VCaP (cell line): ENCODE data around the gene METTL3.

Source experiments
- H3K27ac ChIP-seq: fragments of 450-650 bp; 2 replicates; pipeline ENCODE4 v1.5.1; 2017
- TF ChIP-seq, protein P1 (sequence below): fragments of 450-650 bp; conservative IDR thresholded peaks from 2 replicates; pipeline ENCODE4 v1.5.1; 2017; ENCODE audit warnings: mild to moderate bottlenecking, moderate library complexity

Gene METTL3

DNA sequence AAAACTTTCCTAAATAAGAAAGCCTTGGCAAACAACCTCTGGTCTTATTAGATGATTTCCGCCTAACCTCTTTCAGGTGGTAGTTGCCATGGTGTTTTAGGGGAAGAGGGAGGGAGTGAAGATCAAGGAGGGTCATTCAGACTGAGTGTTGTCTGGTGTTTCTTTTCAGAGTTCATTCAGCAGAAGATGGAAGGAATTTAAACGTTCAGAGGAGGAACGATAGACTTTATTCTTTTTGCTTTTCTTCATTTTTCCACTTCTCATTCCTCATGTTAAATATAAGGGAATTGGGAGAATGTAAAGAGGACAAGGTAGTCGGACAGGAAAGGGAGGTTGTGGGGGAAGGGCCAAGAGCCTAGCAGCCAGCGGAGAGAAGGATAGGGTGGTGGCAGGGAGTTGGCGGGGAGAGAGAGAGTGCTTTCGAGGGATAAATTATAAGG, 32.4 kb upstream of the METTL3 start:
- TF ChIP-seq, protein P1, sequence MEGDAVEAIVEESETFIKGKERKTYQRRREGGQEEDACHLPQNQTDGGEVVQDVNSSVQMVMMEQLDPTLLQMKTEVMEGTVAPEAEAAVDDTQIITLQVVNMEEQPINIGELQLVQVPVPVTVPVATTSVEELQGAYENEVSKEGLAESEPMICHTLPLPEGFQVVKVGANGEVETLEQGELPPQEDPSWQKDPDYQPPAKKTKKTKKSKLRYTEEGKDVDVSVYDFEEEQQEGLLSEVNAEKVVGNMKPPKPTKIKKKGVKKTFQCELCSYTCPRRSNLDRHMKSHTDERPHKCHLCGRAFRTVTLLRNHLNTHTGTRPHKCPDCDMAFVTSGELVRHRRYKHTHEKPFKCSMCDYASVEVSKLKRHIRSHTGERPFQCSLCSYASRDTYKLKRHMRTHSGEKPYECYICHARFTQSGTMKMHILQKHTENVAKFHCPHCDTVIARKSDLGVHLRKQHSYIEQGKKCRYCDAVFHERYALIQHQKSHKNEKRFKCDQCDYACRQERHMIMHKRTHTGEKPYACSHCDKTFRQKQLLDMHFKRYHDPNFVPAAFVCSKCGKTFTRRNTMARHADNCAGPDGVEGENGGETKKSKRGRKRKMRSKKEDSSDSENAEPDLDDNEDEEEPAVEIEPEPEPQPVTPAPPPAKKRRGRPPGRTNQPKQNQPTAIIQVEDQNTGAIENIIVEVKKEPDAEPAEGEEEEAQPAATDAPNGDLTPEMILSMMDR, result no peak
- H3K27ac ChIP-seq, result no peak overlapping the region

DNA sequence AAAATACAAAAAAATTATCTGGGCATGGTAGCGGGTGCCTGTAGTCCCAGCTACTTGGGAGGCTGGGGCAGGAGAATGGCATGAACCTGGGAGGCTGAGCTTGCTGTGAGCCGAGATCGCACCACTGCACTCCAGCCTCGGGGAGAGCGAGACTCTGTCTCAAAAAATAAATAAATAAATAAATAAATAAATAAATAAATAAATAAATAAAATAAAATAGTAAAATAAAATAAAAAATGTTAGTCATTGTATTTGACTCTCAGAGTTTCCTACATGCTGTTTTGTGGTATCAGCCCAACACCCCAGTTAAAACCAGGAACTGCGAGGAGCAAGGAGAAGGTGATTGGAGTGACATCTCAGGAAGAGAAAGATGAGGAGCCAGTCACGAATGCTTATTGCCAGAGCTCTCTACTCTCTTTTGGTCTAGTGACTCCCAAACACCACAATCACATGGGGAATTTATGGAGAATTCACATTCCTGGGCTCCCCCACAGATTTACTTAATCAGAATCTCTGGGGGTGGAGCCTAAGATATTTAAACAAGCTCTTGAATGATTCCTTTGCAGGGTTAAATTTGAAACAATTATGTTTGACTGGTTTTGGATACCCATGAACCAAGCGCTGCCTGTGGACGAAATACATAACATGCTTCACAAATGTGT, 30.4 kb upstream of the METTL3 start:
- no peak overlapping the region for H3K27ac ChIP-seq
- TF ChIP-seq, protein P1, result no peak

GRCh38 chr14:21539189-21539940, 28.2 kb upstream of the METTL3 start:
- no peak overlapping the region for H3K27ac ChIP-seq

DNA sequence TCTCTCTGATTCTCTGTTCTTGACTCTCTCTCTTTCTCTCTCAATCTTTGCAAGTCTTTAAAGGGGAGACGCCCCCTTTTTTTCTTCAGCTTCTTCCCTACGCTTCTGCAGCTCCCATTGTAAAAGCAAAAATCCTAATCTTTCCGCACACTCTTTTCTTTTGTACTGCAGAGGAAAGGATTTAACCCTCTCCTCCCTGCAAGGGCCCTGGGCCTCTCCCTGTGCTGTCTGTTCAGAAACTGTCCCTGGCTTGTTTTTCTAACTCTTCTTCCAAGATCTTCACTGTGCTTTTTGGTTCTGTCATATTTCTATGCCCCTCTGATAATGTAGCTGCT, 25.9 kb upstream of the METTL3 start:
- TF ChIP-seq, protein P1, result no peak
- H3K27ac ChIP-seq, result no peak overlapping the region

More at GRCh38 chr14:21539189-21539940, 28.2 kb upstream of the METTL3 start:
- TF ChIP-seq, protein P1, result no peak

DNA sequence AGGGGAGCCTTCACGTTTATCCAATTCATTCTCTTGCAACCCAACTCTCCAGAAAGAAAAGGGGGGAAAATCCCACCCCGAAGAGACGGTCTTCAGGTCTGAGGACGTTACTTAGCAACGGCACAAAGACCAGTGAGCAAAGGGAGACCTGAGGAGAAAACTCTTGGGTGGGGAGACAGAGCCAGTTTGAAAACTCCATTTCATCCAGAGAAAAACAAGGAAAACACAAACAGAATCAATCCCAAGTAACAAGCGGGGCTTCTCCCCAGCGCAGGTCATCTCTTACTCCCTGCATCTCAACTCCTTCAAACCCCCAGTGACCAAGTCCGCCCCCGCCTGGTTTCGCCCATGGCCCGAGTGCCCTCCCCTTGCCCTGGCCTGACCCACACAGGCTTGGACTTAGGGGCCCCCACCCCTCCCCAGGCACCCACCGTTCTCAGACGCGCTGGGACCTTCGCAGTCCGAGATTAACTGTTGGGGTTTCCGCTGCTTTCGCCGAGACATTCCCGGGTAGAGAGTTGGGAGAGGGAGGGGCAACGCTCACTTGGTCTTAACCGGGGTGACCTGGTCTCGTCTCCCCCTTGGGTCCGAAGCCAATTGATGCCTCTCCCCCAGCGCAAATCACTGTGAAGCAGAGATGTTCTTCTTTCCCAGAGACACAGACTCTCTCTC, 25.4 kb upstream of the METTL3 start:
- TF ChIP-seq, protein P1, result no peak
- no peak overlapping the region for H3K27ac ChIP-seq

GRCh38 chr14:21535545-21536417, 24.6 kb upstream of the METTL3 start:
- no peak overlapping the region for H3K27ac ChIP-seq

More at GRCh38 chr14:21535545-21536417, 24.6 kb upstream of the METTL3 start:
- TF ChIP-seq, protein P1, result no peak
